Liver (tissue), 3 donors: ENCODE measurements around the gene CELF4.

Source experiments
- ATF3 ChIP-seq: IDR thresholded peaks from 2 replicates; pipeline ENCODE4 v1.6.1; 2016; ENCODE audit warnings: antibody characterized with exemption
- CTCF ChIP-seq: fragments of 150-350 bp; IDR thresholded peaks from 2 replicates; pipeline ENCODE4 v1.5.1; 2017; ENCODE audit warnings: improper control_type of control experiment, low read depth, low read length; ENCODE audit not compliant: missing input control
- GABPA ChIP-seq, 2 donors: IDR thresholded peaks in 1 of 2; conservative IDR thresholded peaks in 1 of 2; 2 replicates each; pipeline ENCODE4 v1.6.1; 2016; ENCODE audit warnings: antibody characterized with exemption in 2 of 2, mild to moderate bottlenecking in 1 of 2, moderate library complexity in 1 of 2
- JUND ChIP-seq, 2 donors: IDR thresholded peaks; 2 replicates each; pipeline ENCODE4 v1.6.1; 2016; ENCODE audit warnings: antibody characterized with exemption in 2 of 2
- MAX ChIP-seq: IDR thresholded peaks from 2 replicates; pipeline ENCODE4 v1.6.1; 2016; ENCODE audit warnings: antibody characterized with exemption
- NR2F2 ChIP-seq: IDR thresholded peaks from 2 replicates; pipeline ENCODE4 v1.6.1; 2016; ENCODE audit warnings: antibody characterized with exemption
- RAD21 ChIP-seq, 2 donors: IDR thresholded peaks; 2 replicates each; pipeline ENCODE4 v1.6.1; 2016; ENCODE audit warnings: antibody characterized with exemption in 2 of 2, mild to moderate bottlenecking in 2 of 2
- REST ChIP-seq: IDR thresholded peaks from 2 replicates; pipeline ENCODE4 v1.6.1; 2016; ENCODE audit warnings: antibody characterized with exemption, mild to moderate bottlenecking
- RXRA ChIP-seq, 2 donors: IDR thresholded peaks; 2 replicates each; pipeline ENCODE4 v1.6.1; 2017 to 2018; ENCODE audit warnings: antibody characterized with exemption in 2 of 2, mild to moderate bottlenecking in 1 of 2
- SP1 ChIP-seq: IDR thresholded peaks from 2 replicates; pipeline ENCODE4 v1.6.1; 2018; ENCODE audit warnings: antibody characterized with exemption, mild to moderate bottlenecking
- TAF1 ChIP-seq: conservative IDR thresholded peaks from 2 replicates; pipeline ENCODE4 v1.6.1; 2016; ENCODE audit warnings: antibody characterized with exemption, mild to moderate bottlenecking
- YY1 ChIP-seq: IDR thresholded peaks from 2 replicates; pipeline ENCODE4 v1.6.1; 2016; ENCODE audit warnings: antibody characterized with exemption, mild to moderate bottlenecking
- ZBTB33 ChIP-seq: IDR thresholded peaks from 2 replicates; pipeline ENCODE4 v1.6.1; 2016; ENCODE audit warnings: antibody characterized with exemption
- donor health status: healthy.
- donor health status: healthy.

GRCh38 chr18:37533647-37534584, 31.7 kb downstream of the CELF4 start:
- no peak for TF ChIP-seq MAX
- TF ChIP-seq CTCF = no peak
- TF ChIP-seq TAF1 = no peak
- TF ChIP-seq RXRA (IDR thresholded peaks at IDR 0.05) = no peak
- no peak for TF ChIP-seq RAD21 (IDR thresholded peaks at IDR 0.05)
- no peak for TF ChIP-seq GABPA (IDR thresholded peaks at IDR 0.05 in 1 of 2, conservative IDR thresholded peaks at IDR 0.05 in 1 of 2)
- TF ChIP-seq REST = no peak
- no peak for TF ChIP-seq NR2F2
- no peak for TF ChIP-seq ZBTB33
- no peak for TF ChIP-seq ATF3
- no peak for TF ChIP-seq JUND (IDR thresholded peaks at IDR 0.05)
- no peak for TF ChIP-seq YY1
- TF ChIP-seq SP1 = no peak
